GM12874 (cell line): Measurements from ENCODE around the gene POC1A.
A peak's percentile ranks its signal among the peaks of the same experiment; 100 is the strongest.

Source experiments
- CTCF ChIP-seq: IDR thresholded peaks from 2 replicates; pipeline ENCODE4 v1.5.1; 2011; ENCODE audit warnings: low read depth, mild to moderate bottlenecking, control low read depth, low read length, moderate library complexity; ENCODE audit not compliant: insufficient read depth

POC1A gene

GRCh38 chr3:52154135-52155094, at the start of gene POC1A:
Gene POC1A, minus strand, starts transcription at chr3:52154423. Its CDS starts 51 bp downstream, at chr3:52154372.
- TF ChIP-seq CTCF: no peak

GRCh38 chr3:52203701-52204100, 49.5 kb upstream of the POC1A start:
- no peak for TF ChIP-seq CTCF

- no peak for TF ChIP-seq CTCF
Measured at GRCh38 chr3:52202384-52203077, 48.3 kb upstream of the POC1A start.

GRCh38 chr3:52200981-52201679, 46.9 kb upstream of the POC1A start:
- no peak for TF ChIP-seq CTCF

GRCh38 chr3:52198643-52199608, 44.7 kb upstream of the POC1A start:
- no peak for TF ChIP-seq CTCF

GRCh38 chr3:52197842-52198625, 43.8 kb upstream of the POC1A start, which contains the start of gene ALAS1:
Gene ALAS1, plus strand, starts transcription at chr3:52198160. Its CDS starts 1,082 bp downstream, at chr3:52199242.
- 0 out of 2 replicates have a peak, but pooled peaks have one; percentile 7 for TF ChIP-seq CTCF
